Measurements from ENCODE around the gene TMEM80.

GRCh38 chr11:709109-709997 lies 13.7 kb downstream of the TMEM80 start:
- no peak for TF ChIP-seq CHD1 (IDR thresholded peaks at IDR 0.05; ENCODE audit: low read depth, low read length)
- TF ChIP-seq ELK1 (IDR thresholded peaks at IDR 0.05; ENCODE audit: borderline replicate concordance, low read depth, low read length) = no peak
- TF ChIP-seq RFX5 (IDR thresholded peaks at IDR 0.05; ENCODE audit: low read depth, low read length) = no peak
- TF ChIP-seq CTCF (conservative IDR thresholded peaks at IDR 0.05; ENCODE audit: low read depth, low read length) = no peak
- TF ChIP-seq USF2 (IDR thresholded peaks at IDR 0.05; ENCODE audit: low read depth, low read length) = no peak
- TF ChIP-seq POLR2A (IDR thresholded peaks at IDR 0.05; ENCODE audit: low read depth, low read length) = no peak
- TF ChIP-seq MAFK (IDR thresholded peaks at IDR 0.05; ENCODE audit: low read depth, low read length) = no peak
- no peak for TF ChIP-seq NFE2L2 (IDR thresholded peaks at IDR 0.05; ENCODE audit: low read depth, low read length)
- no peak for TF ChIP-seq RAD21 (IDR thresholded peaks at IDR 0.05; ENCODE audit: low read length)
- no peak for TF ChIP-seq CEBPB (IDR thresholded peaks at IDR 0.05; ENCODE audit: low read depth, low read length)
